ENCODE data around the gene USP12.

DNA sequence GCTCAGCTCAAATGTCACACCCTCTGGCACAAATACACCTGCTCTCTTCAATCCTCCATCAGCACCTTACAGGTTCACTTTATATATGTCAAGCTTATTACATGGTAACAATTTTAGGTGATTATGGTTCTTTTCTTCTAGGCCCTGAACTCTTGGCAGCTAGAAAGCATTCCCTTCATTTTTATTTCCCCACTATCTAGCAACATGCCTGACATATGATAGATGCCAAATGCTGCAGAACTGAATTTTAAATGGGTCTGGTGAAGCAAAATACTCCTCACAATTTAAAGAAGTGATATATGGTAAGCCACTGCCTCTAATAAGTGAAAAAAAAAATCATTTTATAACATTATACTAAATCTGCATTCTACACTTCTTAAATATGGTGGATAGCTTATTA lies 95.2 kb downstream of the USP12 start:
- TF ChIP-seq, protein P1, sequence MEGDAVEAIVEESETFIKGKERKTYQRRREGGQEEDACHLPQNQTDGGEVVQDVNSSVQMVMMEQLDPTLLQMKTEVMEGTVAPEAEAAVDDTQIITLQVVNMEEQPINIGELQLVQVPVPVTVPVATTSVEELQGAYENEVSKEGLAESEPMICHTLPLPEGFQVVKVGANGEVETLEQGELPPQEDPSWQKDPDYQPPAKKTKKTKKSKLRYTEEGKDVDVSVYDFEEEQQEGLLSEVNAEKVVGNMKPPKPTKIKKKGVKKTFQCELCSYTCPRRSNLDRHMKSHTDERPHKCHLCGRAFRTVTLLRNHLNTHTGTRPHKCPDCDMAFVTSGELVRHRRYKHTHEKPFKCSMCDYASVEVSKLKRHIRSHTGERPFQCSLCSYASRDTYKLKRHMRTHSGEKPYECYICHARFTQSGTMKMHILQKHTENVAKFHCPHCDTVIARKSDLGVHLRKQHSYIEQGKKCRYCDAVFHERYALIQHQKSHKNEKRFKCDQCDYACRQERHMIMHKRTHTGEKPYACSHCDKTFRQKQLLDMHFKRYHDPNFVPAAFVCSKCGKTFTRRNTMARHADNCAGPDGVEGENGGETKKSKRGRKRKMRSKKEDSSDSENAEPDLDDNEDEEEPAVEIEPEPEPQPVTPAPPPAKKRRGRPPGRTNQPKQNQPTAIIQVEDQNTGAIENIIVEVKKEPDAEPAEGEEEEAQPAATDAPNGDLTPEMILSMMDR (IDR thresholded peaks at IDR 0.05; ENCODE audit: low read length) = no peak
- no peak for TF ChIP-seq EZH2 (IDR thresholded peaks at IDR 0.05; ENCODE audit: borderline replicate concordance, low read length)
